ENCODE data around the gene NAA10.

DNA sequence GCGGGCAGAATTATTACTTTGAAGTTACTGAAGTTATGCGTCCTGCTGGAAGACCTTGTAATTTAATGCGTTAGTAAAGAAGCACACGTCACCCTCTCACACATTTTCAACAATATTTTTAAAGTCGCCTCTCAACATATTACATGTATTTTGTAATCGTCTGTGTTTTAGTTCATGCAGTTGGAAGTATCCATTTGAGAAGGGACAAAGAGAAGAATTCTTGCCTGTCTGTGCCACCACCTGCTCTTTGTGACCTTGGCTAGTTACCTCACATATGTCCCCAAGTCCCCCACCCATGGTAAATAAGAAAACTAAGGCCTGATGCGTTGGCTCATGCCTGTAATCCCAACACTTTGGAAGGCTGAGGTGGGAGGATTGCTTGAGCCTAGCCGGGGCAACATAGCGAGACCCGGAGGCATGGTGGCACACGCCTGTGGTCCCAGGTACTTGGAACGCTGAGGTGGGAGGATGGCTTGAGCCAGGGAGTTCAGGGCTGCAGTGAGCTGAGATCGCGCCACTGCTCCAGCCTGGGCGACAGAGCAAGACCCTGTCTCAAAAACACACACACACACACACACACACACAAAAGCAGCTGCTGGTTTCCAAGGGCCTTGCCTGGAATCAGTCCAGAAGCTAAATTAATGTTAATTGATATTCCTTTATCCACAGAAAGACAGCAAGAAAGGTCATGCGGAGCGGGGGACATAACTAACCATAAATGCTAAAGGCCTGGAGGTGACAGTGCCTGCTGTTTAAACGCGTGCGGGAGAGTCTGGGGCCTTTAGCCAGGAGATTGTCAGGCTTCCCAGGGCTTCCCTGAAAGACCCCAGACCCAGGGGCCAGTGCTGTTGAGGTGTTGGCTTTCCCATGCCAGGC lies 38.5 kb upstream of the NAA10 start:
- TF ChIP-seq POLR2A (IDR thresholded peaks at IDR 0.05) = peak in 2 of 3 donors; percentile 26 to 53
- TF ChIP-seq, protein P1, sequence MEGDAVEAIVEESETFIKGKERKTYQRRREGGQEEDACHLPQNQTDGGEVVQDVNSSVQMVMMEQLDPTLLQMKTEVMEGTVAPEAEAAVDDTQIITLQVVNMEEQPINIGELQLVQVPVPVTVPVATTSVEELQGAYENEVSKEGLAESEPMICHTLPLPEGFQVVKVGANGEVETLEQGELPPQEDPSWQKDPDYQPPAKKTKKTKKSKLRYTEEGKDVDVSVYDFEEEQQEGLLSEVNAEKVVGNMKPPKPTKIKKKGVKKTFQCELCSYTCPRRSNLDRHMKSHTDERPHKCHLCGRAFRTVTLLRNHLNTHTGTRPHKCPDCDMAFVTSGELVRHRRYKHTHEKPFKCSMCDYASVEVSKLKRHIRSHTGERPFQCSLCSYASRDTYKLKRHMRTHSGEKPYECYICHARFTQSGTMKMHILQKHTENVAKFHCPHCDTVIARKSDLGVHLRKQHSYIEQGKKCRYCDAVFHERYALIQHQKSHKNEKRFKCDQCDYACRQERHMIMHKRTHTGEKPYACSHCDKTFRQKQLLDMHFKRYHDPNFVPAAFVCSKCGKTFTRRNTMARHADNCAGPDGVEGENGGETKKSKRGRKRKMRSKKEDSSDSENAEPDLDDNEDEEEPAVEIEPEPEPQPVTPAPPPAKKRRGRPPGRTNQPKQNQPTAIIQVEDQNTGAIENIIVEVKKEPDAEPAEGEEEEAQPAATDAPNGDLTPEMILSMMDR (IDR thresholded peaks at IDR 0.05) = no peak

Data from body of pancreas (tissue), 4 donors.